Memory B cell (primary cell): ENCODE measurements around the gene NSMCE1.
"Not testable (repeated sequence)": the region's sequence is repeated elsewhere in the genome, so short reads cannot be mapped to it uniquely, and the experiment has no call there.

ENCODE experiments used
- ATAC-seq: fragments of 150-1000 bp; cut with Tn5 transposase; 2 replicates; pipeline ENCODE4 v1.10.0; 2021; ENCODE audit warnings: low read depth, mild to moderate bottlenecking, moderate library complexity
- DNase-seq, 2 donors: peaks; one replicate each; pipeline ENCODE4 v3.0.0; 2022; ENCODE audit warnings: low spot score in 2 of 2
- H3K27ac Mint-ChIP-seq: one replicate; pipeline ENCODE4 v1.8.0; 2022; ENCODE audit warnings: mild to moderate bottlenecking, moderate library complexity, mixed read lengths
- H3K27me3 Mint-ChIP-seq: one replicate; pipeline ENCODE4 v1.8.0; 2022; ENCODE audit warnings: mixed read lengths
- H3K36me3 Mint-ChIP-seq: one replicate; pipeline ENCODE4 v1.8.0; 2022; ENCODE audit warnings: mild to moderate bottlenecking, mixed read lengths
- H3K4me1 Mint-ChIP-seq: one replicate; pipeline ENCODE4 v1.8.0; 2022; ENCODE audit warnings: mixed read lengths
- H3K4me3 Mint-ChIP-seq: one replicate; pipeline ENCODE4 v1.8.0; 2022; ENCODE audit warnings: mild to moderate bottlenecking, moderate library complexity, mixed read lengths
- H3K9me3 Mint-ChIP-seq: one replicate; pipeline ENCODE4 v1.8.0; 2022; ENCODE audit warnings: mixed read lengths

NSMCE1 gene

GRCh38 chr16:27289669-27290068 is 21.1 kb upstream of the NSMCE1 start:
- peaks cover 2% of the 10 kb centered on the region for H3K27me3 Mint-ChIP-seq
- DNase-seq (no peak), ATAC-seq (no peak)
- H3K4me3 Mint-ChIP-seq = no peak overlapping the region
- H3K27ac Mint-ChIP-seq = no peak overlapping the region
- H3K36me3 Mint-ChIP-seq = no peaks in the 10 kb centered on the region
- H3K9me3 Mint-ChIP-seq = peaks cover 3% of the 10 kb centered on the region
- H3K4me1 Mint-ChIP-seq = peaks cover 3% of the 10 kb centered on the region

- H3K27ac Mint-ChIP-seq, H3K9me3 Mint-ChIP-seq: not testable (repeated sequence)
Observed at GRCh38 chr16:27288313-27288712, 19.7 kb upstream of the NSMCE1 start.

DNA sequence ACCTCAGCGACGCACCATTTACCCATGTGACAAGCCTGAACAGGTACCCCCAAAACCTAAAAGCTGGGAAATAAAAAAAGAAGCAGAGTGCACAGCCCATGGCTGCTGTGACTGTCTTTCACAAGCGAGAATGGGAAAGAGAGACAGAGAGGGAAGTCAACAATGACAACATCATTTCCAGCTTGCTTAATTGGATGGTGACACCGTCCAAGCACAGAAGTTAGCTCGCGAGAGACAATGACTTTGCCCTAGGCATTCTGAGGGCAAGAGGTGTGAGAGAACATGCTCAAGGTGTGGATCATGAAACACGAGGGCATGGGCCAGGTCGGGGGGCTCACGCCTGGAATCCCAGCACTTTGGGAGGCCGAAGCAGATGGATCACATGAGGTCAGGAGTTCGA is 19.3 kb upstream of the NSMCE1 start:
- no peaks in the 10 kb centered on the region for H3K36me3 Mint-ChIP-seq
- peaks cover 3% of the 10 kb centered on the region for H3K4me1 Mint-ChIP-seq
- no peak overlapping the region for H3K4me3 Mint-ChIP-seq
- DNase-seq (no peak), ATAC-seq (no peak)
- H3K9me3 Mint-ChIP-seq = peaks cover 3% of the 10 kb centered on the region
- no peak overlapping the region for H3K27ac Mint-ChIP-seq
- H3K27me3 Mint-ChIP-seq = peaks cover 2% of the 10 kb centered on the region

More at GRCh38 chr16:27288313-27288712, 19.7 kb upstream of the NSMCE1 start:
- DNase-seq, ATAC-seq, H3K4me3 Mint-ChIP-seq, H3K4me1 Mint-ChIP-seq, H3K36me3 Mint-ChIP-seq, H3K27me3 Mint-ChIP-seq: not testable (repeated sequence)

- H3K9me3 Mint-ChIP-seq = peaks cover 3% of the 10 kb centered on the region
- no peak overlapping the region for H3K27ac Mint-ChIP-seq
- peaks cover 2% of the 10 kb centered on the region for H3K27me3 Mint-ChIP-seq
- ATAC-seq = no peak
- H3K4me1 Mint-ChIP-seq = peaks cover 3% of the 10 kb centered on the region
- H3K36me3 Mint-ChIP-seq = no peaks in the 10 kb centered on the region
- no peak overlapping the region for H3K4me3 Mint-ChIP-seq
- DNase-seq = no peak
Observed at GRCh38 chr16:27287051-27287811, 18.7 kb upstream of the NSMCE1 start.

- H3K4me1 Mint-ChIP-seq = peaks cover 3% of the 10 kb centered on the region
- H3K27me3 Mint-ChIP-seq = peaks cover 4% of the 10 kb centered on the region
- H3K4me3 Mint-ChIP-seq = no peak overlapping the region
- peak overlapping the region; percentile 31 for H3K27ac Mint-ChIP-seq
- DNase-seq = no peak
- peaks cover 3% of the 10 kb centered on the region for H3K9me3 Mint-ChIP-seq
- H3K36me3 Mint-ChIP-seq = no peaks in the 10 kb centered on the region
- no peak for ATAC-seq
Observed at GRCh38 chr16:27286451-27286850, 17.9 kb upstream of the NSMCE1 start.

- Mint-ChIP-seq H3K36me3 (no peaks in the 10 kb centered on the region), H3K4me3 (no peak overlapping the region), H3K9me3 (peaks cover 3% of the 10 kb centered on the region), H3K27me3 (peaks cover 6% of the 10 kb centered on the region), H3K27ac (peak overlapping the region; percentile 31), H3K4me1 (peaks cover 3% of the 10 kb centered on the region)
- DNase-seq (no peak), ATAC-seq (no peak)
Observed at GRCh38 chr16:27285676-27286196, 17.2 kb upstream of the NSMCE1 start.

GRCh38 chr16:27284865-27285675 is 16.5 kb upstream of the NSMCE1 start:
- Mint-ChIP-seq H3K9me3 (peaks cover 3% of the 10 kb centered on the region), H3K27ac (no peak overlapping the region), H3K36me3 (no peaks in the 10 kb centered on the region), H3K4me1 (peaks cover 3% of the 10 kb centered on the region), H3K4me3 (no peak overlapping the region), H3K27me3 (peaks cover 6% of the 10 kb centered on the region)
- no peak for ATAC-seq
- DNase-seq = no peak

GRCh38 chr16:27281243-27281642 is 12.7 kb upstream of the NSMCE1 start:
- no peaks in the 10 kb centered on the region for H3K36me3 Mint-ChIP-seq
- no peak overlapping the region for H3K27ac Mint-ChIP-seq
- H3K27me3 Mint-ChIP-seq = peaks cover 4% of the 10 kb centered on the region
- H3K9me3 Mint-ChIP-seq = no peaks in the 10 kb centered on the region
- ATAC-seq = no peak
- H3K4me3 Mint-ChIP-seq = no peak overlapping the region
- H3K4me1 Mint-ChIP-seq = peaks cover 2% of the 10 kb centered on the region
- DNase-seq = no peak

DNA sequence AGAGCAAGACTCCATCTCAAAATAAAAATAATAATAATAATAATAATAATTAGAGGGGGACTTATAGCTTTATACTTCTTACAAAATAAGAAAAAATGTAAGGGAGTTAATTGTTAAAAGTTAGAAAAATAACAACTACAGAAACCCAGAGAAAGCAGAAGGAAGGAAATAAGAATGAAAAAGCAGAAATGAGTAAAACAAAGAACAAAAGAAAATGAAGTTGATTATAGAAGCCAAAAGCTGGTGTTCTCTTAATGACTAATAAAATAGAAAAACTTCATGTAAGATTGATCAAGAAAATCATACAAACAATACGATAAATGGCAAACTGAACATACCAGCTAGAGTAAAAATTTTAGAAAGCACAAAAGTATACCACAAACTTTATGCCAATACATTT is 6.8 kb upstream of the NSMCE1 start:
- H3K4me1 Mint-ChIP-seq = peaks cover 15% of the 10 kb centered on the region
- H3K27me3 Mint-ChIP-seq = no peaks in the 10 kb centered on the region
- H3K36me3 Mint-ChIP-seq = peaks cover 2% of the 10 kb centered on the region
- H3K9me3 Mint-ChIP-seq = peaks cover 2% of the 10 kb centered on the region
- peak; percentile 35 for ATAC-seq
- H3K4me3 Mint-ChIP-seq = no peak overlapping the region
- H3K27ac Mint-ChIP-seq = no peak overlapping the region
- no peak for DNase-seq

GRCh38 chr16:27274424-27274874 is 5.9 kb upstream of the NSMCE1 start:
- not testable (repeated sequence) for H3K9me3 Mint-ChIP-seq, H3K36me3 Mint-ChIP-seq, H3K27ac Mint-ChIP-seq, DNase-seq, ATAC-seq, H3K4me3 Mint-ChIP-seq, H3K27me3 Mint-ChIP-seq
- peaks cover 19% of the 10 kb centered on the region for H3K4me1 Mint-ChIP-seq

- peaks cover 2% of the 10 kb centered on the region for H3K36me3 Mint-ChIP-seq
- H3K4me1 Mint-ChIP-seq = peaks cover 21% of the 10 kb centered on the region
- H3K9me3 Mint-ChIP-seq = peaks cover 2% of the 10 kb centered on the region
- ATAC-seq = no peak
- DNase-seq = no peak
- no peaks in the 10 kb centered on the region for H3K27me3 Mint-ChIP-seq
- H3K27ac Mint-ChIP-seq = no peak overlapping the region
- no peak overlapping the region for H3K4me3 Mint-ChIP-seq
Observed at GRCh38 chr16:27273670-27274423, 5.3 kb upstream of the NSMCE1 start.

DNA sequence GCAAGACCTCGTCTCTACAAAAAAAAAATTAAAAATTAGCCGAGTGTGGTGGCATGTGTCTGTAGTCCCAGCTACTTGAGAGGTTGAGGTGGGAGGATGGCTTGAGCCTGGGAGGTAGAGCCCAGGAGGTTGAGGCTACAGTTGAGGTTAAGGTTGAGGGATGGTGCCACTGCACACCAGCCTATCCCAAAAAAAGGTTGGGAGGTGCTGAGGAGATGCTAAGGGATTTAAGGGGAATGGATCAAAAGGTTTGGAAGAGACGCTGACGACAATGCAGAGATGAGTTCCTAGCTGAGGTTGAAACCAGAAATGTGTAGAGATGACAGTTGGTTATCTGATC is 4.7 kb upstream of the NSMCE1 start:
- H3K4me1 Mint-ChIP-seq = peaks cover 24% of the 10 kb centered on the region
- H3K36me3 Mint-ChIP-seq = peaks cover 4% of the 10 kb centered on the region
- H3K9me3 Mint-ChIP-seq = peaks cover 2% of the 10 kb centered on the region
- DNase-seq = no peak
- H3K27me3 Mint-ChIP-seq = no peaks in the 10 kb centered on the region
- H3K4me3 Mint-ChIP-seq = no peak overlapping the region
- no peak overlapping the region for H3K27ac Mint-ChIP-seq
- no peak for ATAC-seq

DNA sequence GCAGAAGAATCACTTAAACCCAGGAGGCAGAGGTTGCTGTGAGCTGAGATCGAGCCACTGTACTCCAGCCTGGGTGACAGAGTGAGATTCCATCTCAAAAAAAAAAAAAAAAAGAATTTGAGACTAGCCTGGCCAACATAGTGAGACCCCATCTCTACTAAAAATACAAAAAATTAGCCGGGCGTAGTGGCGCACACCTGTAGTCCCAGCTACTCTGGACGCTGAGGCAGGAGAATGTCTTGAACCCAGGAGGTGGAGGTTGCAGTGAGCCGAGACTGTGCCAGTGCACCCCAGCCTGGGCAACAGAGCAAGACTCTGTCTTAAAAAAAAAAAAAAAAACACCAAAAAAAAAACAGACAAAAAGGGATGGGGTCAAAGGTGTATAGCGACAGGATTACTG is 4.1 kb upstream of the NSMCE1 start:
- not testable (repeated sequence) for H3K9me3 Mint-ChIP-seq, H3K27ac Mint-ChIP-seq, H3K27me3 Mint-ChIP-seq, ATAC-seq, H3K36me3 Mint-ChIP-seq, H3K4me3 Mint-ChIP-seq, DNase-seq
- H3K4me1 Mint-ChIP-seq = peaks cover 27% of the 10 kb centered on the region

GRCh38 chr16:27272076-27272475 is 3.5 kb upstream of the NSMCE1 start:
- peaks cover 2% of the 10 kb centered on the region for H3K9me3 Mint-ChIP-seq
- no peak for ATAC-seq
- peaks cover 31% of the 10 kb centered on the region for H3K4me1 Mint-ChIP-seq
- H3K4me3 Mint-ChIP-seq = no peak overlapping the region
- DNase-seq = no peak
- H3K27me3 Mint-ChIP-seq = no peaks in the 10 kb centered on the region
- no peak overlapping the region for H3K27ac Mint-ChIP-seq
- peaks cover 4% of the 10 kb centered on the region for H3K36me3 Mint-ChIP-seq
